GM12892 (cell line): ENCODE data around the gene MYO19.

Source experiments
- POLR2A ChIP-seq: IDR thresholded peaks from 2 replicates; pipeline ENCODE4 v1.6.1; 2011; ENCODE audit warnings: low read depth, low read length, control low read depth
- POLR2AphosphoS5 ChIP-seq: IDR thresholded peaks from 2 replicates; pipeline ENCODE4 v1.6.1; 2011; ENCODE audit warnings: low read depth, low read length, control low read depth
- TAF1 ChIP-seq: IDR thresholded peaks from 2 replicates; pipeline ENCODE4 v1.6.1; 2011; ENCODE audit warnings: low read depth, mild to moderate bottlenecking, control low read depth, low read length, borderline replicate concordance

DNA sequence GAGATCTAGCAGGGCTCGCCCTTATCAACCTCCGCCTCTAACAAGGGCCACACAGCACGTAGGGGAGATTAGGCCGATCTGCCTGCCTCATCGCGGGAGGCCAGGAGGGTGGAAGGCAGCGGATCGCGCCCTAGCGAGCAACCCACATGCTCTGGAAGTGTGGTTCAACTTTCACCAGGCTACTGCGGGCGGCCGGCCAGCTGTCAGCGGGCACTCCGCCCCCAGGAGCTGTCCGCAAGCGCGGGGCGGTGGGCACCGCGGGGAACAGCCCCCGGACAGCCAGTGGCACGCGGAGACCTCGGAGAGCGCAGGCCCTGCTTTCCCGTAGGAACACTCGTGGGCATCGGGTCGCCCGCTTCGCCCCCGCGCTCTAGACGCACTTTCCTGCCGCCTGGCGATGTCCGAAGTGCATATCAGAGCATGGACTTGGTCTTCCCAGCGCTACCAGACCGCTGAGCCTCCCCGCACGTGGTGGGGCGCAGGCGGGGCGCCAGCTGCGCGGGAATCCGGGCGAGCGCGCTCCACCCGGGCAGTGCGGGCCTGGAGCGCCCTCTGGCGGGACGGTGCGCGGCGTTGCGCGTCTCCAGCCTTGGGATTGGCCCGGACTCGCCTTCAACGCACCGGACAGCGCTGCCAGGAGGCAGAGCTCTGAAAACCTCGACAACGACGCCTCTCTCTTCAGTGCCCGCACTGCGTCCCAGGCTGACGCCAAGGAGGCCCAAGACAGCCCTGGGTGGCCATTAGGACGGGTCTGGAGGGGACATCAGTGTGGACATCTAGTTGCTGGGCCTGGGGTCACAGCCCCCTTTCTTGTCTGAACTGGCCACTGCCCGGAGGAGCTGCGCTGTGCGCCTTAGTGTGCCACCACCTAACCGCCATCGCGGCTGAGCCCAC lies 51.8 kb downstream of the MYO19 start:
- TF ChIP-seq POLR2A (no peak), TAF1 (no peak), POLR2AphosphoS5 (no peak)
